K562 (cell line): Measurements from ENCODE around the gene GPR75. TPM values are rescaled to one million over a fixed set of nuclear protein-coding genes. Genes with fewer than 3 reads are reported as not detected.

Source experiments
- ATAC-seq: fragments of 200-7000 bp; cut with Tn5 transposase; 3 replicates; pipeline ENCODE4 v1.9.1; 2020; ENCODE audit warnings: moderate library complexity
- BruUV-seq: library from RNA; stranded (reverse); fragments of 400-500 nt; replicated peaks from 2 replicates; lab custom pipeline; 2021; lab: Mats Ljungman, UMichigan
- CTCF ChIA-PET: fragments of 300-600 bp; formaldehyde crosslinking; extraction: SDS; loops from one replicate; lab custom pipeline; 2021; ENCODE audit warnings: low intra/inter-chr PET ratio; lab: Yijun Ruan, JAX
- POLR2A ChIA-PET: fragments of 300-600, 350-650 bp; sonication (Branson Sonifier 250); formaldehyde crosslinking; extraction: SDS; loops from one replicate; lab custom pipeline; 2021; ENCODE audit warnings: antibody characterized with exemption, inconsistent platforms; lab: Yijun Ruan, JAX
- DNase-seq, 4 experiments: peaks; one replicate each; pipeline versions ENCODE4 v3.0.0 to v3.0.0-alpha.2; 2011 to 2018; ENCODE audit warnings: low spot score in 3 of 4, mixed read lengths in 3 of 4; ENCODE audit errors: extremely low read depth in 1 of 4
- FAIRE-seq: peaks from 2 replicates; lab custom pipeline; 2011; peaks lifted over from hg19 to GRCh38; lab: Jason Lieb, UNC
- H2AFZ ChIP-seq: 2 replicates; pipeline ENCODE4 v1.6.0; 2011; ENCODE audit warnings: low read depth, low read length, control low read depth, inconsistent platforms
- H3K27ac ChIP-seq: fragments of 200-600 bp; 3 replicates; pipeline ENCODE4 v1.8.0; 2011; ENCODE audit warnings: low read depth, mild to moderate bottlenecking, control low read depth, inconsistent platforms, low read length, moderate library complexity, mixed read lengths; ENCODE audit errors: extremely low read depth
- H3K27me3 ChIP-seq, 2 experiments: fragments of 300-600 bp in 1 of 2; 2 replicates in 1 of 2; 3 replicates in 1 of 2; pipeline versions ENCODE4 v1.6.0 to v1.8.0; 2011; ENCODE audit warnings: inconsistent platforms in 2 of 2, low read length in 2 of 2, mild to moderate bottlenecking in 1 of 2, mixed read lengths in 1 of 2, moderate library complexity in 1 of 2; ENCODE audit not compliant: control insufficient read depth in 2 of 2, insufficient read depth in 2 of 2
- H3K36me3 ChIP-seq: fragments of 300-600 bp; 3 replicates; pipeline ENCODE4 v1.8.0; 2011; ENCODE audit warnings: mild to moderate bottlenecking, low read length, inconsistent platforms; ENCODE audit not compliant: control insufficient read depth, insufficient read depth
- H3K4me1 ChIP-seq, 2 experiments: fragments of 200-600 bp in 1 of 2; replicated peaks in 1 of 2; 2 replicates in 1 of 2; 3 replicates in 1 of 2; pipeline versions ENCODE4 v1.5.1 to v1.8.0; 2011; ENCODE audit warnings: inconsistent platforms in 2 of 2, low read length in 2 of 2, mild to moderate bottlenecking in 1 of 2, mixed read lengths in 1 of 2, moderate library complexity in 1 of 2; ENCODE audit not compliant: control insufficient read depth in 2 of 2, insufficient read depth in 2 of 2
- H3K4me2 ChIP-seq: 2 replicates; pipeline ENCODE4 v1.6.1; 2011; ENCODE audit warnings: low read length, control low read depth, inconsistent platforms, mixed read lengths; ENCODE audit not compliant: insufficient read depth
- H3K4me3 ChIP-seq: fragments of 200-600 bp; sonication (generic), shearing (Covaris generic); 2 replicates; pipeline ENCODE4 v1.5.1; 2016; ENCODE audit warnings: control low read depth, inconsistent platforms
- H3K79me2 ChIP-seq: fragments of 200-600 bp; 3 replicates; pipeline ENCODE4 v1.8.0; 2011; ENCODE audit warnings: low read length, inconsistent platforms; ENCODE audit not compliant: control insufficient read depth, insufficient read depth
- H3K9ac ChIP-seq, 2 experiments: 2 replicates each; pipeline versions ENCODE4 v1.6.0 to v1.6.1; 2011; ENCODE audit warnings: low read depth in 2 of 2, low read length in 2 of 2, control low read depth in 1 of 2, inconsistent platforms in 1 of 2, mild to moderate bottlenecking in 1 of 2, mixed read lengths in 1 of 2; ENCODE audit not compliant: insufficient read depth in 1 of 2
- H3K9me1 ChIP-seq: one replicate; pipeline ENCODE4 v1.6.0; 2011; ENCODE audit warnings: inconsistent platforms, mild to moderate bottlenecking, low read length, moderate library complexity; ENCODE audit not compliant: control insufficient read depth, insufficient read depth
- H3K9me3 ChIP-seq: replicated peaks from 2 replicates; pipeline ENCODE4 v1.5.1; 2011; ENCODE audit warnings: low read depth, low read length, inconsistent platforms; ENCODE audit not compliant: control insufficient read depth, insufficient read depth
- H4K20me1 ChIP-seq: replicated peaks from 2 replicates; pipeline ENCODE4 v1.6.1; 2011; ENCODE audit warnings: low read length, inconsistent platforms, mixed read lengths; ENCODE audit not compliant: control insufficient read depth, insufficient read depth
- DDX20 ChIP-seq: fragments of 450-650 bp; IDR thresholded peaks from 2 replicates; pipeline ENCODE4 v1.6.1; 2016; ENCODE audit warnings: missing genetic modification characterization, low read depth, mild to moderate bottlenecking, missing compliant biosample characterization, moderate library complexity
- EZH2 ChIP-seq: IDR thresholded peaks from 2 replicates; pipeline ENCODE4 v1.6.1; 2012; ENCODE audit warnings: low read depth, mild to moderate bottlenecking, inconsistent platforms, low read length, borderline replicate concordance
- FOSL1 ChIP-seq: fragments of 200-800 bp; sonication (Bioruptor generic); conservative IDR thresholded peaks from 2 replicates; pipeline ENCODE4 v1.6.1; 2016; ENCODE audit warnings: missing genetic modification characterization, missing compliant biosample characterization
- GATAD2B ChIP-seq: fragments of 450-650 bp; IDR thresholded peaks from 2 replicates; pipeline ENCODE4 v1.6.1; 2017; ENCODE audit warnings: mild to moderate bottlenecking, borderline replicate concordance
- ID3 ChIP-seq, 2 experiments: fragments of 250-450 bp in 1 of 2; fragments of 450-650 bp in 1 of 2; sonication (Bioruptor Pico) in 1 of 2; IDR thresholded peaks; 2 replicates each; pipeline versions ENCODE4 v1.6.1 to v1.8.0; 2016 to 2021; ENCODE audit warnings: mild to moderate bottlenecking in 2 of 2, moderate library complexity in 2 of 2, missing compliant biosample characterization in 1 of 2, missing genetic modification characterization in 1 of 2
- PML ChIP-seq: IDR thresholded peaks from 2 replicates; pipeline ENCODE4 v1.6.1; 2012; ENCODE audit warnings: low read length, inconsistent platforms
- PYGO2 ChIP-seq: fragments of 450-650 bp; IDR thresholded peaks from 2 replicates; pipeline ENCODE4 v1.6.1; 2016; ENCODE audit warnings: mild to moderate bottlenecking, missing genetic modification characterization, moderate library complexity, missing compliant biosample characterization
- RAD51 ChIP-seq: fragments of 450-650 bp; IDR thresholded peaks from 2 replicates; pipeline ENCODE4 v1.7.1; 2016; ENCODE audit warnings: low read depth, mild to moderate bottlenecking, borderline replicate concordance
- TAL1 ChIP-seq: fragments of 450-650 bp; IDR thresholded peaks from 2 replicates; pipeline ENCODE4 v1.6.1; 2016; ENCODE audit warnings: mild to moderate bottlenecking
- USF1 ChIP-seq: sonication (generic); formaldehyde crosslinking; IDR thresholded peaks from 2 replicates; pipeline ENCODE4 v1.9.0; 2022; ENCODE audit warnings: mild to moderate bottlenecking, missing genetic modification reagents
- ZNF121 ChIP-seq: sonication (generic); formaldehyde crosslinking; conservative IDR thresholded peaks from 2 replicates; pipeline ENCODE4 v1.8.0; 2022; ENCODE audit warnings: missing genetic modification reagents
- ZNF445 ChIP-seq: fragments of 250-450 bp; sonication (Bioruptor Pico); IDR thresholded peaks from 2 replicates; pipeline ENCODE4 v1.4.0; 2020; ENCODE audit warnings: low read depth, mild to moderate bottlenecking, moderate library complexity
- ZNF778 ChIP-seq: fragments of 450-650 bp; formaldehyde crosslinking; IDR thresholded peaks from 2 replicates; pipeline ENCODE4 v1.4.0; 2020; ENCODE audit warnings: mild to moderate bottlenecking, moderate library complexity
- WGBS: fragments of 100-300 bp; shearing (Covaris generic); methylation state at CpG from one replicate; pipeline ENCODE4 v1.1.6; 2016; ENCODE audit warnings: low coverage, mixed read lengths; ENCODE audit not compliant: insufficient coverage; ENCODE audit errors: missing lambda C conversion rate; 5-methylcytosine and 5-hydroxymethylcytosine counted together
- in situ Hi-C: fragments of 300-500 bp; cut with MboI; formaldehyde crosslinking; loops from 4 replicates; pipeline ENCODE4 v1.15.0; 2018; ENCODE audit warnings: inconsistent platforms, mixed read lengths
- intact Hi-C: fragments of 100-400 bp; cut with micrococcal nuclease; formaldehyde crosslinking; loops from 2 replicates; pipeline ENCODE4 v1.14.2; 2022
- polyA plus RNA-seq, 8 experiments: library from polyadenylated mRNA; depleted of rRNA in 4 of 8; stranded (reverse) in 5 of 8; unstranded in 3 of 8; fragments of >200 nt; fragmentation: Nextera tagmentation in 2 of 8; fragmentation: Illumina TruSeq in 1 of 8; extraction: Ambion mirVana in 2 of 8; extraction: Trizol in 1 of 8; gene quantifications; 2 replicates each; pipeline versions ENCODE4 v1.2.1 to v1.2.3, GENCODE V29; 2011 to 2014; ENCODE audit warnings: inconsistent platforms in 1 of 8, missing spikeins in 1 of 8
- total RNA-seq, 7 experiments: library from RNA; depleted of rRNA in 6 of 7; stranded (reverse); fragments of >200 nt in 6 of 7; fragmentation: Illumina TruSeq in 2 of 7; extraction: Trizol in 2 of 7; gene quantifications; 2 replicates each; pipeline versions ENCODE4 v1.2.1 to v1.2.3, GENCODE V29; 2011 to 2021; ENCODE audit warnings: low replicate concordance in 1 of 7
- TF ChIP-seq, protein P1 (sequence below): IDR thresholded peaks from 2 replicates; pipeline ENCODE4 v1.6.1; 2011; ENCODE audit warnings: borderline replicate concordance, low read depth, mild to moderate bottlenecking, moderate library complexity, low read length; ENCODE audit not compliant: insufficient read depth, poor library complexity, severe bottlenecking

GPR75 gene
- total and polyA plus RNA-seq, 9 of the 15 experiments (the other 6 are each of a cell fraction or from before 2014, with no cell fraction given) = 0.10 to 3.9 (median 2.3) TPM

DNA sequence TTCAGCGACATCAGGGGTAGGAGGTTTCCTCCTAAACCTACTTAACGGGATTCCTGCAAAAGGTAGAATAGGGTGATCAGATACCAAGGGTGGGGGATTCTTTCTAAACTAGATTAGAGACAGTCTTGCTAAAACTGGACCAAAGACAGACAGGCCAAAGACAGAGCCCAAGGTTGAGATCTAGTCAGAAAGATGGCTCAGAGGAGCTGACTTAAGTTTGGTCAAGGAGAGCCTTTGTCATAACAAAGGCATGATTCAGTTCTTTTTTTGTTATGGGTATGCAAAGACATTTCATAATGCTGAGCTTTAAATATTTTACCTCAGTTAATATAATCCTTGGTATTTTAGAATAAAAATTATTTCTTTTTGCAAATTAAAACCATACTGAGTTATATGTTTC, 17.8 kb upstream of the GPR75 start:
- intact Hi-C loops (no loop called here), in situ Hi-C loops (no loop called here)
- Histone ChIP-seq H3K9ac (no peak overlapping the region), H3K9me3 (no peaks in the 10 kb centered on the region), H3K9me1 (no peaks in the 10 kb centered on the region), H3K4me3 (no peak overlapping the region), H2AFZ (no peak overlapping the region), H3K27ac (no peak overlapping the region), H3K36me3 (peaks cover 76% of the 10 kb centered on the region), H4K20me1 (no peaks in the 10 kb centered on the region), H3K27me3 (no peaks in the 10 kb centered on the region), H3K79me2 (no peaks in the 10 kb centered on the region), H3K4me1 (no peaks in the 10 kb centered on the region), H3K4me2 (no peak overlapping the region)
- BruUV-seq = no TSS peak
- ChIA-PET CTCF (no interaction called here), POLR2A (no interaction called here)
- ATAC-seq (no peak), FAIRE-seq (no peak), DNase-seq (no peak)
- TF ChIP-seq FOSL1 (no peak), ZNF445 (no peak), EZH2 (no peak), PML (no peak), TAL1 (no peak), USF1 (CRISPR knock-in tag) (no peak), GATAD2B (no peak), DDX20 (no peak), ZNF121 (CRISPR knock-in tag) (no peak), PYGO2 (tag) (no peak), ID3 (CRISPR knock-in tag; IDR thresholded peaks at IDR 0.05) (no peak), ID3 (tag; IDR thresholded peaks at IDR 0.05) (no peak), ZNF778 (no peak), RAD51 (no peak)
- TF ChIP-seq, protein P1, sequence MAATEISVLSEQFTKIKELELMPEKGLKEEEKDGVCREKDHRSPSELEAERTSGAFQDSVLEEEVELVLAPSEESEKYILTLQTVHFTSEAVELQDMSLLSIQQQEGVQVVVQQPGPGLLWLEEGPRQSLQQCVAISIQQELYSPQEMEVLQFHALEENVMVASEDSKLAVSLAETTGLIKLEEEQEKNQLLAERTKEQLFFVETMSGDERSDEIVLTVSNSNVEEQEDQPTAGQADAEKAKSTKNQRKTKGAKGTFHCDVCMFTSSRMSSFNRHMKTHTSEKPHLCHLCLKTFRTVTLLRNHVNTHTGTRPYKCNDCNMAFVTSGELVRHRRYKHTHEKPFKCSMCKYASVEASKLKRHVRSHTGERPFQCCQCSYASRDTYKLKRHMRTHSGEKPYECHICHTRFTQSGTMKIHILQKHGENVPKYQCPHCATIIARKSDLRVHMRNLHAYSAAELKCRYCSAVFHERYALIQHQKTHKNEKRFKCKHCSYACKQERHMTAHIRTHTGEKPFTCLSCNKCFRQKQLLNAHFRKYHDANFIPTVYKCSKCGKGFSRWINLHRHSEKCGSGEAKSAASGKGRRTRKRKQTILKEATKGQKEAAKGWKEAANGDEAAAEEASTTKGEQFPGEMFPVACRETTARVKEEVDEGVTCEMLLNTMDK = no peak
- WGBS = 79% methylated on average over 2 of the region's 2 CpGs
